ENCODE data around the gene ELMO1. TPM values are rescaled to one million over a fixed set of nuclear protein-coding genes. Genes with fewer than 3 reads are reported as not detected.
"Not testable (repeated sequence)": the region's sequence is repeated elsewhere in the genome, so short reads cannot be mapped to it uniquely, and the experiment has no call there.

ELMO1 gene
- total RNA-seq, 2 donors from 2014 or later, result 66.0 to 72.2 TPM

DNA sequence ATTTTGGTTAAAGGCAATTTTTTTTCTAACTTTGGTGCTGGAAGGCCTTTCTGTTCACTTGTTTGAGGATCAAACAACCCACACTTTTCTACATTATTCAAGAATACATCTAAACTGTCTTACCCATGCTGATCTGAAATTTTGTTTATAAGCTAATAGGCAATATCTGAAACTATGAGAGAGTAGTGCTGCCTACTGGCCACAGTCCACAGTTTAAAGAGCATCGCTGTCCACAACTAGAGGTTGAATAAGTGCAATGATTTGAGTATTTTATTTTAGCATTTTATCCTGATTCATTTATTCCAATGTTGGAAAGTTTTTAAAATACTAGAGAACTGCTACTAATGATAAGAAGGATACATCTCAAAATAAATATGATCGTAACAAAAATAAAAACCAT, 306.9 kb downstream of the ELMO1 start:
- no peaks in the 10 kb centered on the region for H3K36me3 ChIP-seq
- DNase-seq (ENCODE audit: low spot score), result no peak

DNA sequence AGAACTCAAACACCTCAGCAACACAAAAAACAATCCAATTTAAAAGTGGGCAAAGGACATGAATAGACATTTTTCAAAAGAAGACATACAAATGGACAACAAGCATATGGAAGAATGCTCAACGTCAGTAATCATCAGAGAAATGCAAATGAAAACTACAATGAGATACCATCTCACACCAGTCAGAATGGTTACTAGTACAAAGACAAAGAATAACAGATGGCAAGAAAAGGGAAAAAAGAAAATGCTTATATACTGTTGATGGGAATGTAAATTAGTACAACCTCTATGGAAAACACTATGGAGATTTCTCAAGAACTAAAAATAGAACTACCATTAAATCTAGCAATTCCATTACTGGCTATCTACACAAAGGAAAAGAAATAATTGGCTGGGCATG, 314.8 kb downstream of the ELMO1 start:
- not testable (repeated sequence) for H3K9me3 ChIP-seq; H3K4me3 ChIP-seq; H3K36me3 ChIP-seq; ATAC-seq (ENCODE audit: insufficient number of reproducible peaks, low FRiP score, low read depth); H3K4me1 ChIP-seq (ENCODE audit: control insufficient read depth in 1 of 2, low read depth in 2 of 2); DNase-seq (ENCODE audit: low spot score); H3K27ac ChIP-seq; H3K27me3 ChIP-seq (replicated peaks; ENCODE audit: insufficient read depth)

More for the DNA sequence above, 306.9 kb downstream of the ELMO1 start:
- H3K27ac ChIP-seq, result no peak overlapping the region
- no peak overlapping the region for H3K4me3 ChIP-seq
- no peaks in the 10 kb centered on the region for H3K27me3 ChIP-seq (replicated peaks; ENCODE audit: insufficient read depth)
- H3K4me1 ChIP-seq (ENCODE audit: control insufficient read depth in 1 of 2, low read depth in 2 of 2), result peaks cover 0 to 4% of the 10 kb centered on the region in 2 donors
- H3K9me3 ChIP-seq, result peaks cover 10% of the 10 kb centered on the region
- TF ChIP-seq, protein P1, sequence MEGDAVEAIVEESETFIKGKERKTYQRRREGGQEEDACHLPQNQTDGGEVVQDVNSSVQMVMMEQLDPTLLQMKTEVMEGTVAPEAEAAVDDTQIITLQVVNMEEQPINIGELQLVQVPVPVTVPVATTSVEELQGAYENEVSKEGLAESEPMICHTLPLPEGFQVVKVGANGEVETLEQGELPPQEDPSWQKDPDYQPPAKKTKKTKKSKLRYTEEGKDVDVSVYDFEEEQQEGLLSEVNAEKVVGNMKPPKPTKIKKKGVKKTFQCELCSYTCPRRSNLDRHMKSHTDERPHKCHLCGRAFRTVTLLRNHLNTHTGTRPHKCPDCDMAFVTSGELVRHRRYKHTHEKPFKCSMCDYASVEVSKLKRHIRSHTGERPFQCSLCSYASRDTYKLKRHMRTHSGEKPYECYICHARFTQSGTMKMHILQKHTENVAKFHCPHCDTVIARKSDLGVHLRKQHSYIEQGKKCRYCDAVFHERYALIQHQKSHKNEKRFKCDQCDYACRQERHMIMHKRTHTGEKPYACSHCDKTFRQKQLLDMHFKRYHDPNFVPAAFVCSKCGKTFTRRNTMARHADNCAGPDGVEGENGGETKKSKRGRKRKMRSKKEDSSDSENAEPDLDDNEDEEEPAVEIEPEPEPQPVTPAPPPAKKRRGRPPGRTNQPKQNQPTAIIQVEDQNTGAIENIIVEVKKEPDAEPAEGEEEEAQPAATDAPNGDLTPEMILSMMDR (IDR thresholded peaks at IDR 0.05), result no peak
- ATAC-seq (ENCODE audit: insufficient number of reproducible peaks, low FRiP score, low read depth), result no peak

DNA sequence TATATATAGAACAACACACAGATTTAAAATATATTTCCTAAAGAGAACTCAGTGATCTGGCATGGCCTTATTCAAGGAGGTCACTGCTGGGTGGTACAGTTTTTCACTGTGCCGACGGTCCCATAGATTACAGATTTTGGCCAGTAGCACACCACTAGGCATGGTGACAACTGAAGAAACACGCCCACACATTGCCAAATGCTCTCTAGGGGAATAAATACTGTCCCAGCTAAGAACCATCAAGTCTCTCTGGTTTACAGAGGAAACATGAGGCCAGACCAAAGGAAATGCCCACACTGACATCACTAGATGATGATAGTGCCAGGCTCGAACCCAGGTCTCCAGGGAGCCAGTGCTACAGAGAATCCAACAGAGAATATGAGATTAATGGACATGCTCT, 316.8 kb downstream of the ELMO1 start:
- TF ChIP-seq, protein P1 (IDR thresholded peaks at IDR 0.05), result no peak
- no peak overlapping the region for H3K4me3 ChIP-seq
- H3K4me1 ChIP-seq (ENCODE audit: control insufficient read depth in 1 of 2, low read depth in 2 of 2), result peaks cover 12% of the 10 kb centered on the region in 2 donors
- H3K9me3 ChIP-seq, result peaks cover 5% of the 10 kb centered on the region
- ATAC-seq (ENCODE audit: insufficient number of reproducible peaks, low FRiP score, low read depth) (no peak), DNase-seq (ENCODE audit: low spot score) (no peak)
- H3K36me3 ChIP-seq, result no peaks in the 10 kb centered on the region
- H3K27ac ChIP-seq, result no peak overlapping the region
- H3K27me3 ChIP-seq (replicated peaks; ENCODE audit: insufficient read depth), result no peaks in the 10 kb centered on the region

DNA sequence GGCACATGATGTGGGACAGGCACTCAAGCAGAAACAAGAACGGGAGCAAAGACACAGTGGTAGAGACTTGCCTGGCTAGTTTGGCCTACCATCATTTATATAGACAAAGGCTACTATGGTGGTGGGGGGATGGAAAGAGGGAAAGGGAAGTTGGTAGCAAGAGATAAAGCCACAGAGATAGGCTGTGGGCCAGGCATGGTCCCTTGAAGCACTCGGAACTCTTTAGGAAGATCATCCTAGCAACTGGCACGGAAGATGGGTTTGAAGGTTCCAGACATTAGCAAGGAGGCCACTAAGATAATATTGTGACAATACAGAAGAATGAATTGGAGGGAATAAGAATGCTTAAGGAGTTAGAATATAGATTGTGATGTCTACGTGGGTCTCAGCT, 319.6 kb downstream of the ELMO1 start:
- DNase-seq (ENCODE audit: low spot score), result no peak
- no peaks in the 10 kb centered on the region for H3K9me3 ChIP-seq
- H3K4me3 ChIP-seq, result no peak overlapping the region
- ATAC-seq (ENCODE audit: insufficient number of reproducible peaks, low FRiP score, low read depth), result no peak
- no peaks in the 10 kb centered on the region for H3K27me3 ChIP-seq (replicated peaks; ENCODE audit: insufficient read depth)
- peaks cover 12% of the 10 kb centered on the region in 2 donors for H3K4me1 ChIP-seq (ENCODE audit: control insufficient read depth in 1 of 2, low read depth in 2 of 2)
- H3K27ac ChIP-seq, result no peak overlapping the region
- H3K36me3 ChIP-seq, result no peaks in the 10 kb centered on the region
- TF ChIP-seq, protein P1 (IDR thresholded peaks at IDR 0.05), result no peak

DNA sequence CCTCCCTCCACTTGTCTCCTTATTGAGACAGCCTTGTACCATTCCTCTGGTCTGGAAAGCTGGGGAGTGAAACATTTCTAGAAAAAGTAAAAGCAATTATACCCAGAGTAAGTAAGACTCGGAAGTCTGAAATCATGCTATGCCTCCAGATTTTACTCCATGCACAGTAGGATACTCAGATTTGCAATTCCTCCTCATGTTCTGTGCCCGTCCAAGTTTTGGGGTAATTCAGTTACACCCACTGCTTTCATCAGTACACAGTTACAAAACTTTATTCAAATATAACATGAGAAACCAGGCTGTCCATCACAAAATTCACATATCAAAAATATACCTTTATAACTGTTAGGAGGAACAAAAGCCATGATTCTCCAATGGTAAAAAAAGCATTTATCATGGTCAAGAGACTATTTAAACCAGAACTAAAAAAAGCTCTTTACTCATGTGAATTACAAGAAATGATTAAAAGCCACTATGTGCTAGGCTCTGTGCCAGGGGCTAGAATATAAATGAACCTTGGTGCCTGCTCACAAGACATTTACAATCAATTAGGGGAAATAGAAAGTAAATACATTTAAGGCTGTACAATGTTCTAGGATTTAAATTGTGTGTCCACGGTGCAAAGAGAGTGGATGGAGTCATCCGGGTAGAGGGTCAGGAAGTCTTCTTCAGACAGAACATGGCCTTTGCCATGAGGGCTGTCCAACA, 320.2 kb downstream of the ELMO1 start:
- TF ChIP-seq, protein P1 (IDR thresholded peaks at IDR 0.05), result no peak
- ATAC-seq (ENCODE audit: insufficient number of reproducible peaks, low FRiP score, low read depth) (no peak), DNase-seq (ENCODE audit: low spot score) (no peak)
- Histone ChIP-seq H3K4me1 (ENCODE audit: control insufficient read depth in 1 of 2, low read depth in 2 of 2) (peaks cover 12% of the 10 kb centered on the region in 2 donors), H3K27ac (no peak overlapping the region), H3K27me3 (replicated peaks; ENCODE audit: insufficient read depth) (no peaks in the 10 kb centered on the region), H3K9me3 (no peaks in the 10 kb centered on the region), H3K36me3 (no peaks in the 10 kb centered on the region), H3K4me3 (no peak overlapping the region)

All from thoracic aorta (tissue), 2 donors.